ENCODE data around the gene TRIM62. TPM values are rescaled to one million over a fixed set of nuclear protein-coding genes. Genes with fewer than 3 reads are reported as not detected.

TRIM62 gene
- polyA plus RNA-seq, 2 of the 4 experiments (the other 2 are of a cell fraction), result 0.79 to 1.5 TPM

GRCh38 chr1:33133478-33134105, 48.3 kb downstream of the TRIM62 start:
- ATAC-seq, result no peak
- Histone ChIP-seq H3K9me3 (no peaks in the 10 kb centered on the region), H3K27ac (no peak overlapping the region), H3K4me3 (no peak overlapping the region), H3K4me1 (no peaks in the 10 kb centered on the region), H3K4me2 (no peak overlapping the region)
- ChIA-PET CTCF (no interaction called here), POLR2A (no interaction called here)
- TF ChIP-seq HEYL (CRISPR knock-in tag; IDR thresholded peaks at IDR 0.05) (no peak), RNF2 (IDR thresholded peaks at IDR 0.05; ENCODE audit: borderline replicate concordance, low read depth) (no peak), HDAC2 (IDR thresholded peaks at IDR 0.05) (no peak), BHLHE40 (IDR thresholded peaks at IDR 0.05; ENCODE audit: low read depth, low read length) (no peak), CEBPB (IDR thresholded peaks at IDR 0.05) (no peak), CBX8 (IDR thresholded peaks at IDR 0.05) (no peak), ELK1 (IDR thresholded peaks at IDR 0.05; ENCODE audit: low read depth, low read length) (no peak), NPAS2 (CRISPR knock-in tag; IDR thresholded peaks at IDR 0.05; ENCODE audit: borderline replicate concordance) (no peak), E2F6 (IDR thresholded peaks at IDR 0.05; ENCODE audit: borderline replicate concordance, low read depth) (no peak)
- TF ChIP-seq, protein P1, sequence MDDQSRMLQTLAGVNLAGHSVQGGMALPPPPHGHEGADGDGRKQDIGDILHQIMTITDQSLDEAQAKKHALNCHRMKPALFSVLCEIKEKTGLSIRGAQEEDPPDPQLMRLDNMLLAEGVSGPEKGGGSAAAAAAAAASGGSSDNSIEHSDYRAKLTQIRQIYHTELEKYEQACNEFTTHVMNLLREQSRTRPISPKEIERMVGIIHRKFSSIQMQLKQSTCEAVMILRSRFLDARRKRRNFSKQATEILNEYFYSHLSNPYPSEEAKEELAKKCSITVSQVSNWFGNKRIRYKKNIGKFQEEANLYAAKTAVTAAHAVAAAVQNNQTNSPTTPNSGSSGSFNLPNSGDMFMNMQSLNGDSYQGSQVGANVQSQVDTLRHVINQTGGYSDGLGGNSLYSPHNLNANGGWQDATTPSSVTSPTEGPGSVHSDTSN (IDR thresholded peaks at IDR 0.05), result no peak
- WGBS (ENCODE audit: missing lambda C conversion rate), result 79% methylated on average over 4 of the region's 10 CpGs
- no peak for DNase-seq (ENCODE audit: low read depth in 1 of 2, low spot score in 1 of 2)
- FAIRE-seq, result no peak

DNA sequence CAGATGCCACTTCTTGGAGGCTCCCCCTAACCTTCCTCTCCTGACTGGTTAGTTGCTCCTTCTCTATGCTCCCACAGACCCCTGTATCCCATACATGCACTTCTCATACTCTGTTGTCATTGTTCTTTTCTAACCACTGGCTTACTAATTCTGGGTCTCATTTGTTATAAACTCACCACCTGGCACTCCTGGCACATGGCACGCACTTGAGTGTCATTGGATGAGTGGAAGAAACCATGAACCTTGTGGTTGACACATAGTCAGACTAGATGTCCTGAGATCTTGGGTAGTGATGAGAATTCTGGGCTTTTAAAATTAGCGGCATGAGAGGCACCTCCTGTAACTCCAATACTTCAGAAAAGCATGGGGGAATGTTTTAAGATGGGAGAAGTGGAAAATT, 49.3 kb downstream of the TRIM62 start:
- no peak for ATAC-seq
- 78% methylated on average over 2 of the region's 2 CpGs for WGBS (ENCODE audit: missing lambda C conversion rate)
- no peak for DNase-seq (ENCODE audit: low read depth in 1 of 2, low spot score in 1 of 2)
- ChIA-PET POLR2A (no interaction called here), CTCF (no interaction called here)
- Histone ChIP-seq H3K4me1 (no peaks in the 10 kb centered on the region; the same call in 2 of the 3 replicates), H3K27ac (no peak overlapping the region), H3K9me3 (no peaks in the 10 kb centered on the region), H3K4me2 (no peak overlapping the region), H3K4me3 (no peak overlapping the region)
- TF ChIP-seq NR3C1 (IDR thresholded peaks at IDR 0.05), result no peak
- TF ChIP-seq, protein P1 (IDR thresholded peaks at IDR 0.05), result no peak
- TF ChIP-seq RAD21 (conservative IDR thresholded peaks at IDR 0.05 in 1 of 2, IDR thresholded peaks at IDR 0.05 in 1 of 2), result no peak
- no peak for TF ChIP-seq ZSCAN20 (CRISPR knock-in tag; IDR thresholded peaks at IDR 0.05)
- TF ChIP-seq MAFK (IDR thresholded peaks at IDR 0.05; ENCODE audit: partially characterized antibody), result no peak
- TF ChIP-seq FOSB (CRISPR knock-in tag; IDR thresholded peaks at IDR 0.05), result no peak
- TF ChIP-seq KDM5A (IDR thresholded peaks at IDR 0.05), result no peak
- FAIRE-seq, result no peak

DNA sequence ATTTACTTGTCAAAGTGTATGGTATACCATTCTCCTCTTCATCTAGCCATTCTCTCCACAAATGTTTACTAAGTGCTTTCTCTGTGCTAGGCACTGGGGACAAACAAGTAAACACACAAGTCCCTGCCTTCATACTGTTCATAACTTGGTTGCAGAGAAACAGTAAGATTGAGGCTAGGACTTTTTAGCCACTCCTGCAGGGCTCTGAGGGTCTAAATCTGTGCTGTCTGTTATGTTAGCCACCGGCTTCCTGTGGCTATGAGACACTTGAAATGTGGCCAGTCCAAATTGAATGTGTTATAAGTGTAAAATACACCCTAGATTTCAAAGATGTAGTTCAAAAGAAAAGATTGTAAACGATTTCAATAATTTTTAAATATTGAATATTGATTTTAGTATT, 50.7 kb downstream of the TRIM62 start:
- DNase-seq (ENCODE audit: low read depth in 1 of 2, low spot score in 1 of 2) (no peak), FAIRE-seq (no peak), ATAC-seq (no peak)
- CTCF ChIA-PET, result no interaction called here
- Histone ChIP-seq H3K9me3 (no peaks in the 10 kb centered on the region), H3K4me3 (no peak overlapping the region), H3K4me1 (peaks cover 2% of the 10 kb centered on the region; the same call in 1 of the 3 replicates), H3K27ac (no peak overlapping the region), H3K4me2 (no peak overlapping the region)
- WGBS (ENCODE audit: missing lambda C conversion rate), result 30% methylated on average over 2 of the region's 2 CpGs
- POLR2A ChIA-PET, result no interaction called here
- TF ChIP-seq POLR2AphosphoS2 (conservative IDR thresholded peaks at IDR 0.05; ENCODE audit: low read length) (no peak), ZNF302 (CRISPR knock-in tag; IDR thresholded peaks at IDR 0.05) (no peak), USF2 (IDR thresholded peaks at IDR 0.05) (no peak), RAD21 (conservative IDR thresholded peaks at IDR 0.05 in 1 of 2, IDR thresholded peaks at IDR 0.05 in 1 of 2) (no peak), ZFP36 (IDR thresholded peaks at IDR 0.05; ENCODE audit: borderline replicate concordance, partially characterized antibody) (no peak), SREBF2 (IDR thresholded peaks at IDR 0.05) (no peak), GATA3 (IDR thresholded peaks at IDR 0.05; ENCODE audit: borderline replicate concordance) (no peak), HEYL (CRISPR knock-in tag; IDR thresholded peaks at IDR 0.05) (no peak), HOXA7 (CRISPR knock-in tag; IDR thresholded peaks at IDR 0.05) (no peak), HOXB13 (CRISPR knock-in tag; IDR thresholded peaks at IDR 0.05; ENCODE audit: low read depth) (no peak), KDM5A (IDR thresholded peaks at IDR 0.05) (no peak), ESRRA (IDR thresholded peaks at IDR 0.05; ENCODE audit: borderline replicate concordance, low read length) (no peak), RFX5 (IDR thresholded peaks at IDR 0.05) (no peak), E2F6 (IDR thresholded peaks at IDR 0.05; ENCODE audit: borderline replicate concordance, low read depth) (no peak)
- TF ChIP-seq, protein P2, sequence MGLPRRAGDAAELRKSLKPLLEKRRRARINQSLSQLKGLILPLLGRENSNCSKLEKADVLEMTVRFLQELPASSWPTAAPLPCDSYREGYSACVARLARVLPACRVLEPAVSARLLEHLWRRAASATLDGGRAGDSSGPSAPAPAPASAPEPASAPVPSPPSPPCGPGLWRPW (IDR thresholded peaks at IDR 0.05), result no peak
- TF ChIP-seq, protein P3, sequence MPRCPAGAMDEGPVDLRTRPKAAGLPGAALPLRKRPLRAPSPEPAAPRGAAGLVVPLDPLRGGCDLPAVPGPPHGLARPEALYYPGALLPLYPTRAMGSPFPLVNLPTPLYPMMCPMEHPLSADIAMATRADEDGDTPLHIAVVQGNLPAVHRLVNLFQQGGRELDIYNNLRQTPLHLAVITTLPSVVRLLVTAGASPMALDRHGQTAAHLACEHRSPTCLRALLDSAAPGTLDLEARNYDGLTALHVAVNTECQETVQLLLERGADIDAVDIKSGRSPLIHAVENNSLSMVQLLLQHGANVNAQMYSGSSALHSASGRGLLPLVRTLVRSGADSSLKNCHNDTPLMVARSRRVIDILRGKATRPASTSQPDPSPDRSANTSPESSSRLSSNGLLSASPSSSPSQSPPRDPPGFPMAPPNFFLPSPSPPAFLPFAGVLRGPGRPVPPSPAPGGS (IDR thresholded peaks at IDR 0.05), result no peak

Data from A549 (cell line).